ENCODE results near the gene ZMYND8. TPM values are rescaled to one million over a fixed set of nuclear protein-coding genes. Genes with fewer than 3 reads are reported as not detected.
A peak's percentile ranks its signal among the peaks of the same experiment; 100 is the strongest.

Gene ZMYND8
- total and polyA plus RNA-seq, 10 of the 15 experiments (the other 5 are each of a cell fraction or from before 2014, with no cell fraction given), result 12.9 to 54.8 (median 23.1) TPM

DNA sequence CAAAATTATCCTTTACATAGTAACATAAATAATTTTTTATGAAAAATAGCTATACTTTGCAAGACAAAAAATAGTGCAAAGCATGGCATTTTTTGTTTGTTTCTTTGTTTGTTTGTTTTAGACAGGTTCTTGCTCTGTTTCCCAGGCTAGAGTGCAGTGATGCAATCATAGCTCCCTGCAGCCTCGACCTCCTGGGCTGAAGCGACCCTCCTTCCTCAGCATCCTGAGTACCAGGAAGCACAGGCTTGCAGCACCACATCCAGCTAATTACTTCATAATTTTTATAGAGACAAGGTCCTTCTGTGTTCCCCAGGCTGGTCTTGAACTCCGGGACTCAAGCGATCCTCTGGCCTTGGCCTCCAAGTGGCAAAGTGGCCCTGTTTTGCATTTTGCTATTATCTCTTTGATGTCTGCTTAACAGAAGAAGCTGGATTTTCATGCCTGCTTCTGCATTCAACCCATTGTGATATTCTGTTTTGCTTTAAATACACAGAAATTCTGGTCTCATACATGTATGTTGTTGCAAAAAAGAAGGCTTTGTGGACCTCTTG, 49.4 kb upstream of the ZMYND8 start:
- CTCF ChIA-PET, result interaction anchor here (1.0 to 1.9 kb wide), 5 partner anchors 8 to 215 kb away, joined by 3 to 7 read pairs (median 5); no protein-coding TSS in a partner anchor
- RAD21 ChIA-PET (ENCODE audit: unreplicated experiment), result interaction anchor here (0.7 to 1.6 kb wide), 9 partner anchors 11 to 97 kb away, joined by 3 to 6 read pairs (median 4); partner anchors contain the start of gene NCOA3

GRCh38 chr20:47400685-47401084, 44.2 kb upstream of the ZMYND8 start:
- no peak overlapping the region for H3K27ac ChIP-seq (ENCODE audit: control insufficient read depth, insufficient read depth)
- in situ Hi-C loops (cut with MboI) (no loop called here), intact Hi-C loops (cut with micrococcal nuclease; ENCODE audit: unreplicated experiment) (no loop called here)
- H3K4me3 ChIP-seq, result no peak overlapping the region
- H3K27me3 ChIP-seq (replicated peaks in 1 of 2; ENCODE audit: control insufficient read depth in 2 of 2, insufficient read depth in 2 of 2, low read length in 1 of 2), result no peaks in the 10 kb centered on the region
- H3K36me3 ChIP-seq (ENCODE audit: control insufficient read depth in 2 of 2, insufficient read depth in 2 of 2, low read length in 1 of 2), result peaks cover 0 to 3% of the 10 kb centered on the region in 2 experiments; a peak in 1 of 4 replicates
- ChIA-PET CTCF (no interaction called here), POLR2A (no interaction called here), SMC1A (ENCODE audit: uncharacterized antibody, unreplicated experiment) (no interaction called here), RAD21 (ENCODE audit: unreplicated experiment) (no interaction called here)
- H3K4me1 ChIP-seq (ENCODE audit: control insufficient read depth, insufficient read depth, low read length), result no peaks in the 10 kb centered on the region
- ATAC-seq (peak; percentile 80), FAIRE-seq (no peak), DNase-seq (ENCODE audit: low read depth, low spot score) (no peak)
- no peak overlapping the region for H3K4me2 ChIP-seq (ENCODE audit: control insufficient read depth, insufficient read depth)
- 85% methylated on average over 5 of the region's 5 CpGs for WGBS (ENCODE audit: insufficient coverage, insufficient replicate concordance, low lambda C conversion rate, missing lambda C conversion rate)
- H3K9ac ChIP-seq (ENCODE audit: control insufficient read depth, insufficient read depth, low read length), result no peak overlapping the region
- H3K79me2 ChIP-seq (ENCODE audit: control insufficient read depth, insufficient read depth, low read length), result no peaks in the 10 kb centered on the region
- no peaks in the 10 kb centered on the region for H4K20me1 ChIP-seq (ENCODE audit: control insufficient read depth, insufficient read depth)
- no TSS peak for BruUV-seq (replicated peaks)
- H3K9me3 ChIP-seq (replicated peaks; ENCODE audit: control insufficient read depth, insufficient read depth, low read length), result no peaks in the 10 kb centered on the region; the same call in 2 of the 3 replicates
- no peak overlapping the region for H2AFZ ChIP-seq (ENCODE audit: control insufficient read depth, low read depth, low read length)
- no peak for TF ChIP-seq ZNF207 (IDR thresholded peaks at IDR 0.05; ENCODE audit: borderline replicate concordance)
- no peak for TF ChIP-seq EP300 (IDR thresholded peaks at IDR 0.05; ENCODE audit: borderline replicate concordance in 1 of 2, control insufficient read depth in 1 of 2, low read depth in 2 of 2, low read length in 2 of 2)
- TF ChIP-seq, protein P1, sequence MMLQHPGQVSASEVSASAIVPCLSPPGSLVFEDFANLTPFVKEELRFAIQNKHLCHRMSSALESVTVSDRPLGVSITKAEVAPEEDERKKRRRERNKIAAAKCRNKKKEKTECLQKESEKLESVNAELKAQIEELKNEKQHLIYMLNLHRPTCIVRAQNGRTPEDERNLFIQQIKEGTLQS (IDR thresholded peaks at IDR 0.05; ENCODE audit: borderline replicate concordance, extremely low read depth, low read depth, low read length), result peak; percentile 60; the same call in 1 of the 2 replicates
- no peak for TF ChIP-seq STAT3 (IDR thresholded peaks at IDR 0.05; ENCODE audit: low read depth, low read length)
- no peak for TF ChIP-seq E4F1 (IDR thresholded peaks at IDR 0.05; ENCODE audit: borderline replicate concordance, partially characterized antibody)
- TF ChIP-seq ZNF687 (IDR thresholded peaks at IDR 0.05), result no peak

More for the DNA sequence above, 49.4 kb upstream of the ZMYND8 start:
- intact Hi-C loops (cut with micrococcal nuclease; ENCODE audit: unreplicated experiment) (no loop called here), in situ Hi-C loops (cut with MboI) (no loop called here)
- no peak for DNase-seq (ENCODE audit: low read depth, low spot score)
- no peak for ATAC-seq
- H3K27ac ChIP-seq (ENCODE audit: control insufficient read depth, insufficient read depth), result no peak overlapping the region
- no peak overlapping the region for H3K4me2 ChIP-seq (ENCODE audit: control insufficient read depth, insufficient read depth)
- no peak overlapping the region for H2AFZ ChIP-seq (ENCODE audit: control insufficient read depth, low read depth, low read length)
- H3K9me3 ChIP-seq (replicated peaks; ENCODE audit: control insufficient read depth, insufficient read depth, low read length), result no peaks in the 10 kb centered on the region; the same call in 2 of the 3 replicates
- no peak overlapping the region for H3K9ac ChIP-seq (ENCODE audit: control insufficient read depth, insufficient read depth, low read length)
- ChIA-PET POLR2A (interaction anchor here (0.9 to 1.4 kb wide), 2 partner anchors 67 to 97 kb away, joined by 3 read pairs; no protein-coding TSS in a partner anchor), SMC1A (ENCODE audit: uncharacterized antibody, unreplicated experiment) (interaction anchor here (0.7 to 2.2 kb wide), 11 partner anchors 12 to 215 kb away, joined by 3 to 8 read pairs (median 3); no protein-coding TSS in a partner anchor)
- no peaks in the 10 kb centered on the region for H3K27me3 ChIP-seq (replicated peaks in 1 of 2; ENCODE audit: control insufficient read depth in 2 of 2, insufficient read depth in 2 of 2, low read length in 1 of 2)
- H3K4me3 ChIP-seq, result no peak overlapping the region
- 0 out of 4 replicates have a peak, but pooled peaks cover 0 to 2% of the 10 kb centered on the region in 2 experiments for H3K36me3 ChIP-seq (ENCODE audit: control insufficient read depth in 2 of 2, insufficient read depth in 2 of 2, low read length in 1 of 2)
- WGBS (ENCODE audit: insufficient coverage, insufficient replicate concordance, low lambda C conversion rate, missing lambda C conversion rate), result 55% methylated on average over 4 of the region's 4 CpGs
- no peak for FAIRE-seq
- peaks cover 21% of the 10 kb centered on the region for H3K79me2 ChIP-seq (ENCODE audit: control insufficient read depth, insufficient read depth, low read length)
- BruUV-seq (replicated peaks), result no TSS peak
- peaks cover 13% of the 10 kb centered on the region for H3K4me1 ChIP-seq (ENCODE audit: control insufficient read depth, insufficient read depth, low read length)
- no peaks in the 10 kb centered on the region for H4K20me1 ChIP-seq (ENCODE audit: control insufficient read depth, insufficient read depth)
- TF ChIP-seq NFXL1 (IDR thresholded peaks at IDR 0.05; ENCODE audit: borderline replicate concordance) (peak; percentile 65; the same call in 1 of the 2 replicates), ZNF384 (IDR thresholded peaks at IDR 0.05; ENCODE audit: borderline replicate concordance, low read depth, low read length) (no peak), PML (IDR thresholded peaks at IDR 0.05; ENCODE audit: low read length) (no peak), SREBF1 (IDR thresholded peaks at IDR 0.05; ENCODE audit: low read length) (no peak)

All from GM12878 (cell line).